Measurements from ENCODE around the gene FAM118A. TPM values are rescaled to one million over a fixed set of nuclear protein-coding genes. Genes with fewer than 3 reads are reported as not detected.

FAM118A gene
- polyA plus RNA-seq, 2 donors = 15.4 to 44.4 TPM

GRCh38 chr22:45335021-45335818, 25.5 kb downstream of the FAM118A start:
- Histone ChIP-seq H3K9me3 (ENCODE audit: control insufficient read depth in 2 of 2, insufficient read depth in 1 of 2, low read depth in 1 of 2, low read length in 1 of 2) (no peaks in the 10 kb centered on the region), H3K36me3 (ENCODE audit: control insufficient read depth in 2 of 2, insufficient read depth in 2 of 2, low read length in 1 of 2) (peaks cover 9 to 15% of the 10 kb centered on the region in 2 donors), H3K27me3 (ENCODE audit: control insufficient read depth in 1 of 2, insufficient read depth in 2 of 2, low read length in 2 of 2) (no peaks in the 10 kb centered on the region), H3K4me1 (ENCODE audit: control insufficient read depth in 2 of 2, insufficient read depth in 2 of 2, low read length in 1 of 2) (peaks cover 2 to 10% of the 10 kb centered on the region in 2 donors), H3K27ac (ENCODE audit: low read depth in 2 of 2, low read length in 1 of 2) (peak overlapping the region; percentile 7 to 23), H3K4me3 (ENCODE audit: low read depth in 1 of 2, low read length in 2 of 2) (no peak overlapping the region)
- WGBS, 2 donors = 38 to 62% methylated on average over 26 of the region's 26 CpGs

GRCh38 chr22:45335854-45336522, 26.3 kb downstream of the FAM118A start:
- Histone ChIP-seq H3K36me3 (ENCODE audit: control insufficient read depth in 2 of 2, insufficient read depth in 2 of 2, low read length in 1 of 2) (peaks cover 9 to 14% of the 10 kb centered on the region in 2 donors), H3K9me3 (ENCODE audit: control insufficient read depth in 2 of 2, insufficient read depth in 1 of 2, low read depth in 1 of 2, low read length in 1 of 2) (no peaks in the 10 kb centered on the region), H3K27ac (ENCODE audit: low read depth in 2 of 2, low read length in 1 of 2) (peak overlapping the region in 1 of 2 donors; percentile 11), H3K4me1 (ENCODE audit: control insufficient read depth in 2 of 2, insufficient read depth in 2 of 2, low read length in 1 of 2) (peaks cover 2 to 10% of the 10 kb centered on the region in 2 donors), H3K27me3 (ENCODE audit: control insufficient read depth in 1 of 2, insufficient read depth in 2 of 2, low read length in 2 of 2) (no peaks in the 10 kb centered on the region), H3K4me3 (ENCODE audit: low read depth in 1 of 2, low read length in 2 of 2) (no peak overlapping the region)
- WGBS, 2 donors = 81 to 82% methylated on average over 29 of the region's 29 CpGs

GRCh38 chr22:45336971-45337431, 27.3 kb downstream of the FAM118A start:
- H3K27ac ChIP-seq (ENCODE audit: low read depth in 2 of 2, low read length in 1 of 2) = peak overlapping the region; percentile 10 to 39
- no peaks in the 10 kb centered on the region for H3K27me3 ChIP-seq (ENCODE audit: control insufficient read depth in 1 of 2, insufficient read depth in 2 of 2, low read length in 2 of 2)
- H3K36me3 ChIP-seq (ENCODE audit: control insufficient read depth in 2 of 2, insufficient read depth in 2 of 2, low read length in 1 of 2) = peaks cover 9 to 14% of the 10 kb centered on the region in 2 donors
- peaks cover 2 to 10% of the 10 kb centered on the region in 2 donors for H3K4me1 ChIP-seq (ENCODE audit: control insufficient read depth in 2 of 2, insufficient read depth in 2 of 2, low read length in 1 of 2)
- H3K4me3 ChIP-seq (ENCODE audit: low read depth in 1 of 2, low read length in 2 of 2) = no peak overlapping the region
- H3K9me3 ChIP-seq (ENCODE audit: control insufficient read depth in 2 of 2, insufficient read depth in 1 of 2, low read depth in 1 of 2, low read length in 1 of 2) = no peaks in the 10 kb centered on the region
- WGBS, 2 donors = 43 to 46% methylated on average over 18 of the region's 18 CpGs

GRCh38 chr22:45337536-45337935, 27.8 kb downstream of the FAM118A start:
- peaks cover 8 to 14% of the 10 kb centered on the region in 2 donors for H3K36me3 ChIP-seq (ENCODE audit: control insufficient read depth in 2 of 2, insufficient read depth in 2 of 2, low read length in 1 of 2)

GRCh38 chr22:45338795-45339194, 29.1 kb downstream of the FAM118A start:
- H3K27ac ChIP-seq (ENCODE audit: low read depth in 2 of 2, low read length in 1 of 2) = no peak overlapping the region
- H3K36me3 ChIP-seq (ENCODE audit: control insufficient read depth in 2 of 2, insufficient read depth in 2 of 2, low read length in 1 of 2) = peaks cover 8 to 14% of the 10 kb centered on the region in 2 donors
- no peaks in the 10 kb centered on the region for H3K9me3 ChIP-seq (ENCODE audit: control insufficient read depth in 2 of 2, insufficient read depth in 1 of 2, low read depth in 1 of 2, low read length in 1 of 2)
- no peak overlapping the region for H3K4me3 ChIP-seq (ENCODE audit: low read depth in 1 of 2, low read length in 2 of 2)
- H3K27me3 ChIP-seq (ENCODE audit: control insufficient read depth in 1 of 2, insufficient read depth in 2 of 2, low read length in 2 of 2) = no peaks in the 10 kb centered on the region
- H3K4me1 ChIP-seq (ENCODE audit: control insufficient read depth in 2 of 2, insufficient read depth in 2 of 2, low read length in 1 of 2) = peaks cover 2 to 10% of the 10 kb centered on the region in 2 donors
- 90 to 93% methylated on average over 7 of the region's 7 CpGs for WGBS, 2 donors

More at GRCh38 chr22:45337536-45337935, 27.8 kb downstream of the FAM118A start:
- Histone ChIP-seq H3K4me1 (ENCODE audit: control insufficient read depth in 2 of 2, insufficient read depth in 2 of 2, low read length in 1 of 2) (peaks cover 2 to 10% of the 10 kb centered on the region in 2 donors), H3K9me3 (ENCODE audit: control insufficient read depth in 2 of 2, insufficient read depth in 1 of 2, low read depth in 1 of 2, low read length in 1 of 2) (no peaks in the 10 kb centered on the region), H3K27ac (ENCODE audit: low read depth in 2 of 2, low read length in 1 of 2) (no peak overlapping the region), H3K4me3 (ENCODE audit: low read depth in 1 of 2, low read length in 2 of 2) (no peak overlapping the region), H3K27me3 (ENCODE audit: control insufficient read depth in 1 of 2, insufficient read depth in 2 of 2, low read length in 2 of 2) (no peaks in the 10 kb centered on the region)
- WGBS, 2 donors = 84 to 86% methylated on average over 9 of the region's 9 CpGs

GRCh38 chr22:45340323-45340722, 30.6 kb downstream of the FAM118A start:
- Histone ChIP-seq H3K4me1 (ENCODE audit: control insufficient read depth in 2 of 2, insufficient read depth in 2 of 2, low read length in 1 of 2) (peaks cover 0 to 5% of the 10 kb centered on the region in 2 donors), H3K4me3 (ENCODE audit: low read depth in 1 of 2, low read length in 2 of 2) (no peak overlapping the region), H3K27ac (ENCODE audit: low read depth in 2 of 2, low read length in 1 of 2) (no peak overlapping the region), H3K27me3 (ENCODE audit: control insufficient read depth in 1 of 2, insufficient read depth in 2 of 2, low read length in 2 of 2) (no peaks in the 10 kb centered on the region), H3K9me3 (ENCODE audit: control insufficient read depth in 2 of 2, insufficient read depth in 1 of 2, low read depth in 1 of 2, low read length in 1 of 2) (no peaks in the 10 kb centered on the region), H3K36me3 (ENCODE audit: control insufficient read depth in 2 of 2, insufficient read depth in 2 of 2, low read length in 1 of 2) (peaks cover 8 to 11% of the 10 kb centered on the region in 2 donors)
- WGBS, 2 donors = 85 to 87% methylated on average over 8 of the region's 8 CpGs

- 52 to 71% methylated on average over 6 of the region's 6 CpGs for WGBS, 2 donors
- H3K36me3 ChIP-seq (ENCODE audit: control insufficient read depth in 2 of 2, insufficient read depth in 2 of 2, low read length in 1 of 2) = peaks cover 8% of the 10 kb centered on the region in 2 donors
- H3K27ac ChIP-seq (ENCODE audit: low read depth in 2 of 2, low read length in 1 of 2) = no peak overlapping the region
These were observed 31.8 kb downstream of the FAM118A start for GRCh38 chr22:45341498-45341897.

GRCh38 chr22:45343143-45343542, 33.4 kb downstream of the FAM118A start:
- Histone ChIP-seq H3K36me3 (ENCODE audit: control insufficient read depth in 2 of 2, insufficient read depth in 2 of 2, low read length in 1 of 2) (peaks cover 8 to 9% of the 10 kb centered on the region in 2 donors), H3K27ac (ENCODE audit: low read depth in 2 of 2, low read length in 1 of 2) (no peak overlapping the region), H3K9me3 (ENCODE audit: control insufficient read depth in 2 of 2, insufficient read depth in 1 of 2, low read depth in 1 of 2, low read length in 1 of 2) (no peaks in the 10 kb centered on the region), H3K4me3 (ENCODE audit: low read depth in 1 of 2, low read length in 2 of 2) (no peak overlapping the region), H3K4me1 (ENCODE audit: control insufficient read depth in 2 of 2, insufficient read depth in 2 of 2, low read length in 1 of 2) (no peaks in the 10 kb centered on the region), H3K27me3 (ENCODE audit: control insufficient read depth in 1 of 2, insufficient read depth in 2 of 2, low read length in 2 of 2) (no peaks in the 10 kb centered on the region)
- 92 to 95% methylated on average over 8 of the region's 8 CpGs for WGBS, 2 donors

More at GRCh38 chr22:45341498-45341897, 31.8 kb downstream of the FAM118A start:
- Histone ChIP-seq H3K4me1 (ENCODE audit: control insufficient read depth in 2 of 2, insufficient read depth in 2 of 2, low read length in 1 of 2) (peaks cover 0 to 4% of the 10 kb centered on the region in 2 donors), H3K9me3 (ENCODE audit: control insufficient read depth in 2 of 2, insufficient read depth in 1 of 2, low read depth in 1 of 2, low read length in 1 of 2) (no peaks in the 10 kb centered on the region), H3K27me3 (ENCODE audit: control insufficient read depth in 1 of 2, insufficient read depth in 2 of 2, low read length in 2 of 2) (no peaks in the 10 kb centered on the region), H3K4me3 (ENCODE audit: low read depth in 1 of 2, low read length in 2 of 2) (no peak overlapping the region)

- Histone ChIP-seq H3K27ac (ENCODE audit: low read depth in 2 of 2, low read length in 1 of 2) (no peak overlapping the region), H3K36me3 (ENCODE audit: control insufficient read depth in 2 of 2, insufficient read depth in 2 of 2, low read length in 1 of 2) (peaks cover 7 to 8% of the 10 kb centered on the region in 2 donors), H3K27me3 (ENCODE audit: control insufficient read depth in 1 of 2, insufficient read depth in 2 of 2, low read length in 2 of 2) (no peaks in the 10 kb centered on the region), H3K4me1 (ENCODE audit: control insufficient read depth in 2 of 2, insufficient read depth in 2 of 2, low read length in 1 of 2) (no peaks in the 10 kb centered on the region), H3K4me3 (ENCODE audit: low read depth in 1 of 2, low read length in 2 of 2) (no peak overlapping the region), H3K9me3 (ENCODE audit: control insufficient read depth in 2 of 2, insufficient read depth in 1 of 2, low read depth in 1 of 2, low read length in 1 of 2) (no peaks in the 10 kb centered on the region)
- WGBS, 2 donors = 70 to 74% methylated on average over 5 of the region's 5 CpGs
These were observed 34.6 kb downstream of the FAM118A start for GRCh38 chr22:45344334-45344733.
